IMR-90 (cell line): ENCODE results near the gene PCSK6.

Experiments
- BHLHE40 ChIP-seq: fragments of 150-350 bp; IDR thresholded peaks from 2 replicates; pipeline ENCODE4 v1.6.1; 2016; ENCODE audit warnings: mild to moderate bottlenecking, low read depth, low read length
- CEBPB ChIP-seq: IDR thresholded peaks from 2 replicates; pipeline ENCODE4 v1.6.1; 2012; ENCODE audit warnings: low read depth, low read length, improper control_type of control experiment
- CHD1 ChIP-seq: IDR thresholded peaks from 2 replicates; pipeline ENCODE4 v1.6.1; 2012; ENCODE audit warnings: low read depth, low read length, improper control_type of control experiment
- NFE2L2 ChIP-seq: fragments of 150-350 bp; IDR thresholded peaks from 2 replicates; pipeline ENCODE4 v1.6.1; 2016; ENCODE audit warnings: low read depth, mild to moderate bottlenecking, low read length
- POLR2A ChIP-seq: IDR thresholded peaks from 2 replicates; pipeline ENCODE4 v1.6.1; 2012; ENCODE audit warnings: mild to moderate bottlenecking, low read depth, low read length
- TF ChIP-seq, protein P1 (sequence below): conservative IDR thresholded peaks from 2 replicates; pipeline ENCODE4 v1.5.1; 2012; ENCODE audit warnings: mild to moderate bottlenecking, low read depth, low read length, improper control_type of control experiment

DNA sequence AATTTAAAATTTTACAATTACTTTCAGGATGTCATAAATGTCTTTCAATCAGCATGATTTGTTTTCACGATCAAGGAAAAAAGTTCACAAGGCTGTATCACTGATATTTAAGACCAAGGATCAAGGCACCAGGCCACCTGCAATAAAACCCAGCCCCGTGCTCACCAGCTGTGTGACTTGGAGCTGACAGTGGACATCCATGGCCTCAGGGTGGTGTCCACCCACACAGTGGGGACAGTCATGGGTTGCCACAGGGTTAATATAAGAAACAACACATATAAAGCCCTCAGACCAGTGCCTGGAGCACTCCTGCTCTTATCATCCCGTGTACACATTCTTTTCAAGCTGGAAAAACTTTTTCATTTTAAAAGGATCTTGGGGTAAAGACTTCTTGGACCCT, 56.5 kb downstream of the PCSK6 start:
- TF ChIP-seq, protein P1, sequence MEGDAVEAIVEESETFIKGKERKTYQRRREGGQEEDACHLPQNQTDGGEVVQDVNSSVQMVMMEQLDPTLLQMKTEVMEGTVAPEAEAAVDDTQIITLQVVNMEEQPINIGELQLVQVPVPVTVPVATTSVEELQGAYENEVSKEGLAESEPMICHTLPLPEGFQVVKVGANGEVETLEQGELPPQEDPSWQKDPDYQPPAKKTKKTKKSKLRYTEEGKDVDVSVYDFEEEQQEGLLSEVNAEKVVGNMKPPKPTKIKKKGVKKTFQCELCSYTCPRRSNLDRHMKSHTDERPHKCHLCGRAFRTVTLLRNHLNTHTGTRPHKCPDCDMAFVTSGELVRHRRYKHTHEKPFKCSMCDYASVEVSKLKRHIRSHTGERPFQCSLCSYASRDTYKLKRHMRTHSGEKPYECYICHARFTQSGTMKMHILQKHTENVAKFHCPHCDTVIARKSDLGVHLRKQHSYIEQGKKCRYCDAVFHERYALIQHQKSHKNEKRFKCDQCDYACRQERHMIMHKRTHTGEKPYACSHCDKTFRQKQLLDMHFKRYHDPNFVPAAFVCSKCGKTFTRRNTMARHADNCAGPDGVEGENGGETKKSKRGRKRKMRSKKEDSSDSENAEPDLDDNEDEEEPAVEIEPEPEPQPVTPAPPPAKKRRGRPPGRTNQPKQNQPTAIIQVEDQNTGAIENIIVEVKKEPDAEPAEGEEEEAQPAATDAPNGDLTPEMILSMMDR = no peak
- TF ChIP-seq POLR2A = no peak
- no peak for TF ChIP-seq CEBPB
- no peak for TF ChIP-seq NFE2L2
- no peak for TF ChIP-seq BHLHE40
- TF ChIP-seq CHD1 = no peak
